Central memory CD8-positive, alpha-beta T cell (primary cell): ENCODE measurements around the gene RUNX2.

Source experiments
- ATAC-seq: fragments of 150-1000 bp; cut with Tn5 transposase; replicated peaks from 2 replicates; pipeline ENCODE4 v1.10.0; 2022; ENCODE audit warnings: mild to moderate bottlenecking, moderate FRiP score, moderate number of reproducible peaks; ENCODE audit not compliant: poor library complexity, severe bottlenecking; ENCODE audit errors: extremely low read depth
- DNase-seq, 2 donors: peaks; one replicate each; pipeline ENCODE4 v3.0.0; 2021; ENCODE audit warnings: low spot score in 2 of 2
- H3K27ac Mint-ChIP-seq: one replicate; pipeline ENCODE4 v1.8.0; 2022; ENCODE audit warnings: low read depth, mild to moderate bottlenecking, moderate library complexity, mixed read lengths
- H3K27me3 Mint-ChIP-seq: one replicate; pipeline ENCODE4 v1.8.0; 2022; ENCODE audit warnings: mixed read lengths
- H3K36me3 Mint-ChIP-seq: one replicate; pipeline ENCODE4 v1.8.0; 2022; ENCODE audit warnings: mild to moderate bottlenecking, moderate library complexity, mixed read lengths; ENCODE audit not compliant: insufficient read depth
- H3K4me1 Mint-ChIP-seq: one replicate; pipeline ENCODE4 v1.8.0; 2022; ENCODE audit warnings: mixed read lengths
- H3K4me3 Mint-ChIP-seq: one replicate; pipeline ENCODE4 v1.8.0; 2022; ENCODE audit warnings: mild to moderate bottlenecking, moderate library complexity, mixed read lengths
- H3K9me3 Mint-ChIP-seq: one replicate; pipeline ENCODE4 v1.8.0; 2022; ENCODE audit warnings: mixed read lengths

Gene RUNX2

GRCh38 chr6:45447005-45447404, 118.9 kb downstream of the RUNX2 start:
- Mint-ChIP-seq H3K4me1 (peaks cover 20% of the 10 kb centered on the region), H3K27ac (no peak overlapping the region)

GRCh38 chr6:45447716-45448115, 119.6 kb downstream of the RUNX2 start:
- no peak for DNase-seq
- Mint-ChIP-seq H3K27me3 (no peaks in the 10 kb centered on the region), H3K36me3 (peaks cover 12% of the 10 kb centered on the region), H3K27ac (no peak overlapping the region), H3K9me3 (no peaks in the 10 kb centered on the region), H3K4me1 (peaks cover 18% of the 10 kb centered on the region), H3K4me3 (peak overlapping the region; percentile 4)
- no peak for ATAC-seq

More at GRCh38 chr6:45447005-45447404, 118.9 kb downstream of the RUNX2 start:
- DNase-seq (no peak), ATAC-seq (no peak)
- Mint-ChIP-seq H3K9me3 (no peaks in the 10 kb centered on the region), H3K27me3 (no peaks in the 10 kb centered on the region), H3K36me3 (peaks cover 12% of the 10 kb centered on the region), H3K4me3 (no peak overlapping the region)

GRCh38 chr6:45448417-45449389, 120.6 kb downstream of the RUNX2 start:
- ATAC-seq (no peak), DNase-seq (no peak)
- no peaks in the 10 kb centered on the region for H3K27me3 Mint-ChIP-seq
- peak overlapping the region; percentile 4 for H3K4me3 Mint-ChIP-seq
- peaks cover 12% of the 10 kb centered on the region for H3K36me3 Mint-ChIP-seq
- H3K9me3 Mint-ChIP-seq: no peaks in the 10 kb centered on the region
- peak overlapping the region; percentile 20 for H3K27ac Mint-ChIP-seq
- H3K4me1 Mint-ChIP-seq: peaks cover 23% of the 10 kb centered on the region

GRCh38 chr6:45450132-45450531, 122.0 kb downstream of the RUNX2 start:
- H3K36me3 Mint-ChIP-seq: peaks cover 7% of the 10 kb centered on the region
- no peaks in the 10 kb centered on the region for H3K27me3 Mint-ChIP-seq
- peaks cover 23% of the 10 kb centered on the region for H3K4me1 Mint-ChIP-seq
- ATAC-seq (no peak), DNase-seq (no peak)
- H3K27ac Mint-ChIP-seq: no peak overlapping the region
- no peaks in the 10 kb centered on the region for H3K9me3 Mint-ChIP-seq
- H3K4me3 Mint-ChIP-seq: peak overlapping the region; percentile 0

- no peak overlapping the region for H3K27ac Mint-ChIP-seq
- peaks cover 23% of the 10 kb centered on the region for H3K4me1 Mint-ChIP-seq
- peak overlapping the region; percentile 0 for H3K4me3 Mint-ChIP-seq
- ATAC-seq (peak; percentile 67), DNase-seq (no peak)
- peaks cover 7% of the 10 kb centered on the region for H3K36me3 Mint-ChIP-seq
- no peaks in the 10 kb centered on the region for H3K27me3 Mint-ChIP-seq
- H3K9me3 Mint-ChIP-seq: no peaks in the 10 kb centered on the region
Observed at GRCh38 chr6:45450831-45451230, 122.7 kb downstream of the RUNX2 start.

GRCh38 chr6:45454008-45454911, 126.1 kb downstream of the RUNX2 start:
- DNase-seq (no peak), ATAC-seq (no peak)
- Mint-ChIP-seq H3K4me3 (no peak overlapping the region), H3K9me3 (no peaks in the 10 kb centered on the region), H3K36me3 (peaks cover 3% of the 10 kb centered on the region), H3K4me1 (peaks cover 38% of the 10 kb centered on the region), H3K27ac (no peak overlapping the region), H3K27me3 (no peaks in the 10 kb centered on the region)

- peaks cover 36% of the 10 kb centered on the region for H3K4me1 Mint-ChIP-seq
- H3K9me3 Mint-ChIP-seq: no peaks in the 10 kb centered on the region
- H3K4me3 Mint-ChIP-seq: no peak overlapping the region
- H3K27me3 Mint-ChIP-seq: no peaks in the 10 kb centered on the region
- no peak overlapping the region for H3K27ac Mint-ChIP-seq
- ATAC-seq (no peak), DNase-seq (no peak)
- peaks cover 3% of the 10 kb centered on the region for H3K36me3 Mint-ChIP-seq
Observed at GRCh38 chr6:45455408-45455807, 127.3 kb downstream of the RUNX2 start.

GRCh38 chr6:45457141-45457540, 129.0 kb downstream of the RUNX2 start:
- no peaks in the 10 kb centered on the region for H3K27me3 Mint-ChIP-seq
- no peak overlapping the region for H3K27ac Mint-ChIP-seq
- H3K9me3 Mint-ChIP-seq: no peaks in the 10 kb centered on the region
- DNase-seq: no peak
- H3K36me3 Mint-ChIP-seq: no peaks in the 10 kb centered on the region
- H3K4me3 Mint-ChIP-seq: no peak overlapping the region
- H3K4me1 Mint-ChIP-seq: peaks cover 20% of the 10 kb centered on the region
- ATAC-seq: no peak

- DNase-seq (no peak), ATAC-seq (no peak)
- Mint-ChIP-seq H3K36me3 (no peaks in the 10 kb centered on the region), H3K27me3 (no peaks in the 10 kb centered on the region), H3K4me1 (peaks cover 20% of the 10 kb centered on the region), H3K9me3 (no peaks in the 10 kb centered on the region), H3K4me3 (no peak overlapping the region), H3K27ac (no peak overlapping the region)
Observed at GRCh38 chr6:45458672-45459071, 130.5 kb downstream of the RUNX2 start.

GRCh38 chr6:45460166-45460565, 132.0 kb downstream of the RUNX2 start:
- no peak for ATAC-seq
- H3K9me3 Mint-ChIP-seq: no peaks in the 10 kb centered on the region

GRCh38 chr6:45461486-45461885, 133.4 kb downstream of the RUNX2 start:
- ATAC-seq (no peak), DNase-seq (no peak)
- no peaks in the 10 kb centered on the region for H3K27me3 Mint-ChIP-seq
- H3K9me3 Mint-ChIP-seq: no peaks in the 10 kb centered on the region
- H3K36me3 Mint-ChIP-seq: no peaks in the 10 kb centered on the region
- H3K27ac Mint-ChIP-seq: no peak overlapping the region
- no peak overlapping the region for H3K4me3 Mint-ChIP-seq
- peaks cover 17% of the 10 kb centered on the region for H3K4me1 Mint-ChIP-seq

More at GRCh38 chr6:45460166-45460565, 132.0 kb downstream of the RUNX2 start:
- H3K4me1 Mint-ChIP-seq: peaks cover 20% of the 10 kb centered on the region
- no peak for DNase-seq
- no peaks in the 10 kb centered on the region for H3K36me3 Mint-ChIP-seq
- H3K27ac Mint-ChIP-seq: no peak overlapping the region
- no peak overlapping the region for H3K4me3 Mint-ChIP-seq
- H3K27me3 Mint-ChIP-seq: no peaks in the 10 kb centered on the region

GRCh38 chr6:45462190-45463134, 134.3 kb downstream of the RUNX2 start:
- Mint-ChIP-seq H3K36me3 (peaks cover 3% of the 10 kb centered on the region), H3K27me3 (no peaks in the 10 kb centered on the region), H3K4me1 (peaks cover 7% of the 10 kb centered on the region), H3K27ac (no peak overlapping the region), H3K9me3 (no peaks in the 10 kb centered on the region), H3K4me3 (no peak overlapping the region)
- DNase-seq: no peak
- no peak for ATAC-seq
